Measurements from ENCODE around the gene SCAPER. TPM values are rescaled to one million over a fixed set of nuclear protein-coding genes. Genes with fewer than 3 reads are reported as not detected.

The SCAPER gene
- total RNA-seq, 1 experiment from 2014 or later = 14.7 TPM

DNA sequence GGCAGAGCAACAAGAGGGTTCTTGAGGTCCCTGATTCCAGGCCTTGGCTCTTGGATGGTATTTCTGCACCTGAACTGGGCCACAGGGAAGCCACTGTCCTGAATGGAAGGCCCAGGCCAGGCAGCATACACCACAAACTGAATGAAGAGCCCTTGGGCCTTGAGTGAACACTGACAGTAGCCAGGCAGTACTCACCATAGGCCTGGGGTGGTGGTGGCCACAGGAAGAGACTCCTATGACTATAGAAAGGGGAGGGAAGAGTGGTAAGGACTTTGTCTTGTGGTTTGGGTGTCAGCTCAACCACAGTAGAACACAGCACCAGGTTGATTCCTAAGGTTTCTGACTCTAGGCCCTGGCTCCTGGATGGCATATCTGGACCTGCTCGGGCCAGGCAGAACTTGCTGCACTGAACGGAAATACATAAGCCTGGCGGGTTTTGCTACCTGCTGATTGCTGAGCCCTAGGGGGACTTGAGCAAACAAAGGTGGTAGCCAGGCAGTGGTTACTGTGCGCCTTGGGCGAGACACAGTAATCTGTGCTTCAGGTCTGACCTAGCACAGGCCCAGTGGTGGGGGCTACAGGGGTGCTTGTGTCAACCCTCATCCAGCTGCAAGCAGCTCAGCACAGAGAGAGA, 327.1 kb downstream of the SCAPER start:
- TF ChIP-seq POLR2A (IDR thresholded peaks at IDR 0.05; ENCODE audit: borderline replicate concordance, extremely low read depth, insufficient read depth, insufficient read length) = no peak
- TF ChIP-seq ELF1 (IDR thresholded peaks at IDR 0.05; ENCODE audit: borderline replicate concordance, low read depth) = no peak
- TF ChIP-seq, protein P1, sequence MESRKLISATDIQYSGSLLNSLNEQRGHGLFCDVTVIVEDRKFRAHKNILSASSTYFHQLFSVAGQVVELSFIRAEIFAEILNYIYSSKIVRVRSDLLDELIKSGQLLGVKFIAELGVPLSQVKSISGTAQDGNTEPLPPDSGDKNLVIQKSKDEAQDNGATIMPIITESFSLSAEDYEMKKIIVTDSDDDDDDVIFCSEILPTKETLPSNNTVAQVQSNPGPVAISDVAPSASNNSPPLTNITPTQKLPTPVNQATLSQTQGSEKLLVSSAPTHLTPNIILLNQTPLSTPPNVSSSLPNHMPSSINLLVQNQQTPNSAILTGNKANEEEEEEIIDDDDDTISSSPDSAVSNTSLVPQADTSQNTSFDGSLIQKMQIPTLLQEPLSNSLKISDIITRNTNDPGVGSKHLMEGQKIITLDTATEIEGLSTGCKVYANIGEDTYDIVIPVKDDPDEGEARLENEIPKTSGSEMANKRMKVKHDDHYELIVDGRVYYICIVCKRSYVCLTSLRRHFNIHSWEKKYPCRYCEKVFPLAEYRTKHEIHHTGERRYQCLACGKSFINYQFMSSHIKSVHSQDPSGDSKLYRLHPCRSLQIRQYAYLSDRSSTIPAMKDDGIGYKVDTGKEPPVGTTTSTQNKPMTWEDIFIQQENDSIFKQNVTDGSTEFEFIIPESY (IDR thresholded peaks at IDR 0.05; ENCODE audit: extremely low read depth, insufficient replicate concordance, low read length) = no peak
- no peak for TF ChIP-seq SP1 (IDR thresholded peaks at IDR 0.05; ENCODE audit: low read depth)
- TF ChIP-seq, protein P2, sequence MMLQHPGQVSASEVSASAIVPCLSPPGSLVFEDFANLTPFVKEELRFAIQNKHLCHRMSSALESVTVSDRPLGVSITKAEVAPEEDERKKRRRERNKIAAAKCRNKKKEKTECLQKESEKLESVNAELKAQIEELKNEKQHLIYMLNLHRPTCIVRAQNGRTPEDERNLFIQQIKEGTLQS (IDR thresholded peaks at IDR 0.05) = no peak
- TF ChIP-seq, protein P3, sequence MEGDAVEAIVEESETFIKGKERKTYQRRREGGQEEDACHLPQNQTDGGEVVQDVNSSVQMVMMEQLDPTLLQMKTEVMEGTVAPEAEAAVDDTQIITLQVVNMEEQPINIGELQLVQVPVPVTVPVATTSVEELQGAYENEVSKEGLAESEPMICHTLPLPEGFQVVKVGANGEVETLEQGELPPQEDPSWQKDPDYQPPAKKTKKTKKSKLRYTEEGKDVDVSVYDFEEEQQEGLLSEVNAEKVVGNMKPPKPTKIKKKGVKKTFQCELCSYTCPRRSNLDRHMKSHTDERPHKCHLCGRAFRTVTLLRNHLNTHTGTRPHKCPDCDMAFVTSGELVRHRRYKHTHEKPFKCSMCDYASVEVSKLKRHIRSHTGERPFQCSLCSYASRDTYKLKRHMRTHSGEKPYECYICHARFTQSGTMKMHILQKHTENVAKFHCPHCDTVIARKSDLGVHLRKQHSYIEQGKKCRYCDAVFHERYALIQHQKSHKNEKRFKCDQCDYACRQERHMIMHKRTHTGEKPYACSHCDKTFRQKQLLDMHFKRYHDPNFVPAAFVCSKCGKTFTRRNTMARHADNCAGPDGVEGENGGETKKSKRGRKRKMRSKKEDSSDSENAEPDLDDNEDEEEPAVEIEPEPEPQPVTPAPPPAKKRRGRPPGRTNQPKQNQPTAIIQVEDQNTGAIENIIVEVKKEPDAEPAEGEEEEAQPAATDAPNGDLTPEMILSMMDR (IDR thresholded peaks at IDR 0.05 in 2 of 3, conservative IDR thresholded peaks at IDR 0.05 in 1 of 3; ENCODE audit: borderline replicate concordance in 1 of 3, insufficient read depth in 1 of 3, low read depth in 2 of 3, low read length in 2 of 3) = no peak
- Histone ChIP-seq H3K9me2 (ENCODE audit: insufficient read depth) (no peaks in the 10 kb centered on the region; the same call in 1 of the 2 replicates), H3K27me3 (ENCODE audit: insufficient read depth, low read length) (no peaks in the 10 kb centered on the region), H3K9me3 (ENCODE audit: control insufficient read depth in 1 of 2, insufficient read depth in 1 of 2, low read depth in 1 of 2, low read length in 2 of 2) (peaks cover 0 to 3% of the 10 kb centered on the region in 2 experiments; a peak in 1 of 4 replicates), H4K20me1 (ENCODE audit: insufficient read depth) (no peaks in the 10 kb centered on the region), H2AFZ (ENCODE audit: low read depth, low read length, poor library complexity, severe bottlenecking) (no peak overlapping the region), H3K27ac (ENCODE audit: low read depth, low read length) (no peak overlapping the region), H3K79me2 (ENCODE audit: insufficient read depth, low read length) (no peaks in the 10 kb centered on the region), H3K4me1 (ENCODE audit: control insufficient read depth in 1 of 2, insufficient read depth in 2 of 2, low read length in 2 of 2) (peaks cover 5 to 12% of the 10 kb centered on the region in 2 experiments; a peak in 2 of 4 replicates), H3K9ac (ENCODE audit: low read length) (no peak overlapping the region), H3K4me3 (replicated peaks in 1 of 2; ENCODE audit: low read depth in 1 of 2, low read length in 2 of 2) (no peak overlapping the region), H3K4me2 (ENCODE audit: low read length) (no peak overlapping the region), H3K36me3 (ENCODE audit: control insufficient read depth in 1 of 2, insufficient read depth in 2 of 2, low read length in 2 of 2) (no peaks in the 10 kb centered on the region)
- no TSS peak for BruUV-seq (replicated peaks)
- DNase-seq (ENCODE audit: low read depth, low spot score) = no peak
- ChIA-PET POLR2A (no interaction called here), RAD21 (ENCODE audit: low non-redundant PET in 1 of 2, low total read pairs in 2 of 2, uncharacterized antibody in 2 of 2, unreplicated experiment in 2 of 2) (no interaction called here), CTCF (no interaction called here)
- intact Hi-C loops (cut with micrococcal nuclease) = no loop called here
- ATAC-seq = no peak

Measured in HCT116 (cell line).